HG03469 (cell line): ENCODE results near the gene SMARCA1.

ENCODE experiments used
- ATAC-seq: cut with Tn5 transposase; IDR thresholded peaks from one replicate; pipeline ENCODE4 v1.9.1; 2021; ENCODE audit warnings: mild to moderate bottlenecking, moderate library complexity, moderate number of reproducible peaks; ENCODE audit not compliant: unreplicated experiment

The SMARCA1 gene

DNA sequence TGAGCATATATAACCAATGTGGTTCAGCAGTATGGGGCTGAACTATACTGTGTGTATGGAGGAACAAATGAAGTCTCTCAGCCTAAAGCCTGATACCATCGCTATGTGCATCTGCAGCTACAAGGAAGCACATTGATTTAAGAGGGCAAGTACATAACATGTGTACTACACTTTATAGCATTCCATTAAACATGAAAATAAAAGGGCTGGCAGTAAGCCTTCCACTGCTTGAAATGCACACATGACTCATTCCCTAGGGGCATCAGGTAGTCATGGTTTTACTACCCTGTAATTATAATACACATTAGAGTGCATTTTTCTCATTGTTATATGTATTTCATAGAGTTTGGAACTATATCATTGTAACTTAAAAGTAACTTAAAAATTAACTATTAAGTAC lies 51.2 kb downstream of the SMARCA1 start:
- ATAC-seq, result no peak

DNA sequence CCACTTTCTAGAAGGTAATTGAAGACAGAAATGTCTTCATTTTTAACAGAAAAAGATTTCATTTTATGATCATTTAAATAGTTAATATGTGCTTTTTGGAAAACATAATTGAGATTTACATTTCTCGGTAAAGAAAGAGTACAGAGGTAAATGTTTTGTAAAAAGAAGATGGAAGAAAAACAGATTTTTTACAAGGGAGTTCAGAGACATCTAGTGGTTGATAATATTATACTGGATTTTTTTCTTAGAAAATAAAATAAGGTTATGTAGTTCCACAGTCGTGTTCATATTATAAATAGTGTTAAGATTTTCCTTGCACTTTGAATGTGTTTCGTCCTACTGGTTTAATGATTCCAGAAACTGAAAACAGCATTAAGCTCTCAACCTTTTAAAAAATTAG lies 60.6 kb downstream of the SMARCA1 start:
- ATAC-seq, result no peak

DNA sequence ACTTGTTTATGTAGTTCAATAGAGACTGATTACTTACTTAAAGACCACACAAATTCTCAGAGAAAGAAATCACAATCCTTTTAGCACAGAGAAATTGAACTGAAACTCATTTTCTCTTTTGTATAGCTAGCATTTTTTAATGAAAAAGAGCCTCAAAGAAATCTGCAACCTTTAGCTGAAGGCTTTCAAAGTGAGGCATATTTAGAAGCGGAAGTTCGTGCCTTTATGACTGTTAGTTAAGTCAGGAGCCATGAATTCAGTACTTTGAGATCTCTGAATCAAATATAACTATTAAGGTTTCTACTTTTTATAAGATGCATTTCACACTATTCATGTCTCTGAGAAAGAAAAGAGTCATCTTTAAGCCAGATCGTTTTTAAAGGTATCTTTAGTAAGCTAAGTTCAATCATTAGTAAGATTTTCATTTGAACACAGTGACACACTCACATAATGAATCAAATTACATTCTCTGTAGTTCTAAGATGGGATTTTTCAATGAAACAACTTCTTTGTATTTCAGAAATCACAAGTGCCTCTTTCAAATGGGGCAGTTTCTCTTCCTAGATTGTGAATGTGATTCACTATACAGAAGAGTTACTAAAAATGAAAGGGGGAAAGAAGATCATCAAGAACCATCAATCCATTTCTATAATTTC lies 61.4 kb downstream of the SMARCA1 start:
- ATAC-seq, result no peak

DNA sequence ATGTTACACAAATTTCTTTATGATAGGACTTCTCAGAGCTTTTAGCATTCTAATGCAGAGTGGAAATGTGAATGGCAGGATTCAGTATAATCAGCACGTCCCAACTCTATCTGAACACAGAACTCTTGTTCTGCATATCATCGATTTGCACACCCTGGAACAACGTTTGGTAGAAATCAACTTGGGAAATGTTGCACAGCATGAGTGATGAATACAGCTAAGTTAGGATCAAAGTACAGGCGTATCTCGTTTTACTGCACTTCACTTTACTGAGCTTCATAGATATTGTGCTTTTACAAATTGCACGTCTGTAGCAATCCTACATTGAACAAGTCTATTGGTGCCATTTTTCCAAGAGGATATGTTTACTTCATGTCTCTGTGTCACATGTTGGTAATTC lies 70.8 kb downstream of the SMARCA1 start:
- ATAC-seq, result no peak

DNA sequence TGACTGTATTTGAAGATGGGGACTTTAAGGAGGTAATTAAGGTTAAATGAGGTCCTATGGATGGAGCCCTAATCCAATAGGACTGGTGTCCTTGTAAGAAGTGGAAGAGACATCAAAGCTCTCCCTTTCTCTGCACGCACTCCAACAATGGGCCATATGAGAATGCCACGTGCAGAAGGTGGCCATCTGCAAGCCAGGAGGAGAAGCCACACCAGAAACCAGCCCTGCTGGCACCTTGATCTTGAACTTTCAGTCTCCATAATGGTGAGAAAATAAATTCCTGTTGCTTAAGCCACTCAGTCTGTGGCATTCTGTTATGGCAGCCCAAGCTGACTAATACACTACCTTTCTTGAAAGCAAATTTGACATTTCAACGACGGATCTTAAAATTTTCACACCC lies 73.2 kb downstream of the SMARCA1 start:
- ATAC-seq, result no peak

DNA sequence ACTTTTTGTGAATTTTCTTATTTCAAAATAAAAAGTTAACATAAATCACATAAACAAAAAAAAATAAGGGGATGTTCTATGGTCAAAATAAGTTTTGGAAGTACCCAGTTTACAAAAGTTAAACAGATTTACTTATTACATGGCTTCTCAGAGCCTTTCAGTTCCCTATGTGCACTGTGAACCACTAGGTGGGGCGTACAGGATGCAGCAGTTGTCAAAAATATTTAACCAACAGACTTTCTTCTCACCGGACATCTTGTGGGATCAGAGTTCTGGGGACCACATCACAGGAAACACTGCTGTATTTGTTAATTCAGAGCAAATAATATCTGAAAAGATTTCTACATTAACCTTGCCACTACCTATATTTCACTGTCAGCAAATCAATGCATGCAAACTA lies 74.1 kb downstream of the SMARCA1 start:
- ATAC-seq, result no peak

DNA sequence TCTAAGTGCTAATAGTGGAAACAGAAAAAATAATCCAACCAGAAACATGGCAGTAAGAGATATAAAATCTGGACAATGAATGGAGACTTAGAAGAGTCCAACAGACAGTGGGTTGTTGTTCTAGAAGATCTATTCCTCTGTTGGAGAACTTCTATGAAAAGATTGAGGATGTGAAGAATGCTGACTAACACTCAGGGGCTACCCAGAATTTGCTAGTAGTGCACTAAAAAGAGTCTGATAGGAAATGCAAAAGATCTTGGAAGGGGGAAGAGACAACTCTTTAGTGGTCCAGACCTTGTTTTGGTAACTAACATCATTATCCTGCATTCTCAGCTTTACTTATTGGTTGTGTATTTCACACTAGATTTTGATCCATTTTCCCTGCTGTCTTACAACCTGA lies 77.9 kb downstream of the SMARCA1 start:
- no peak for ATAC-seq

DNA sequence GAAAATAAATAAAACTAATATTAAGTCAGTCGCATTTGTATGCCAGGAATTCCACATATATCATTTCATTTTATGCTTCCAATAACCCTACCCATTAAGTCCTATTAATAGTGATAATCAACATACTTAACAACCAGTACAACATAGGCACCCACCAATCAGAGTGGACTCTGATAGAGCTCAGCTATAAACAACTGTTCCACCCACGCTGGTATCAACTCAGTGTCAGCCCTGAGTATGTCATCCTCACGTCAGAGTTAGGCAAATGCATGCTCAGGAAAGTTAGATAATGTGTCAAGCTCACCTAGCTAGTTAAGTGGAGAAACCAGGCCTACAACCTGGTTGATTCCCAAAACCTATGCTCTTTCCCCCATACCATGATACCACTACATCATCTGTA lies 89.3 kb downstream of the SMARCA1 start:
- no peak for ATAC-seq

DNA sequence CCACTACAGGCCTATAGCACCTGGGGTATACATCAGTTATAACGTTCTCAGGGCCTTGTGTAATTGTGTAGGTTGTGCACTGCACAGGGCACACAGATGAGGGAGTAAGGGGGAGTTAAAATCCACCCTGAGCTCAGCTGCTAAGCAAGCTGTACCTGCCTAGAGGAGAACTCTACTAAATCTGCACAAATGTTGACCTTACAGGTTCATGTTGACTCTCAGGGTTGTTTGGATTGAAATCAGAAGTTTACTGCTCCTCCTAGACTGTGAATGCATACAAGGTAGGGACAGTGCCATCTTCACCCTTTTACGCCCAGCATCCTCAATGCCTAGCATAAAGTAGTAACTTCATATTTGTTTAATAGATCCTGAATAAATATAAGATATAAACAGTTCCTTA lies 89.8 kb downstream of the SMARCA1 start:
- ATAC-seq, result no peak

DNA sequence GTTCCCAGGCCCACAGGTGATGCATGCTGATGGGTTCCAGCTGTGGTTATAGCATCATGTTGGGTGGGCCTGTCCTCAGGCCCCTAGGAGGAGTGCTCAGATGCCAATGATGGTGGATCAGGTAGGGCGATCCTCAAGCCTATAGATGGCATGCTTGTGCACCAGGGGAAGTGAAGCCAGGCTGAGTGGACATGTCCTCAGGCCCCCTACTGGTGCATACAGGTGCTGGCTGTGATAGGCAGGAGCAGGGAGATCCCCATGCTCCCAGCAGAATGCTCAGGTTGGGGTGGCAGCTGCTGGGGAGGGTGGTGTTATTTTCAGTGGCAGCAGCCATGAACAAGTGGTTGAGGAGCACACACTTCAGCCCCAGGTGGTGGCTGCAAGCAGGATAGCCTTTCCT lies 96.0 kb downstream of the SMARCA1 start:
- ATAC-seq, result no peak

DNA sequence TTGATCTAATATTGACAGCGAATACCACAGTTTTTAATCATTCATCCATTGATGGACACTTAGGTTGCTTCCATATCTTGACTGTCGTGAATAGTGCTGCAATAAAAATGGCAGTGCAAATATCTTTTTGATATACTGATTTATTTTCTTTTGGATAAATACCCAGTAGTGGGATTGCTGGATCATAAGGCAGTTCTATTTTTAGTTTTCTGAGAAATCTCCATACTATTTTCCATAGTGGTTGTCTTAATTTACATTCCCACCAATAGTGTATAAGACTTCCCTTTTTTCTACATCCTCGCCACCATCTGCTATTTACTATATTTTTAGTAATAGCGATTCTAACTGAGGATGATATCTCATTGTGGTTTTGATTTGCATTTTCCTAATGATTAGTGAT lies 100.1 kb downstream of the SMARCA1 start:
- ATAC-seq, result no peak

DNA sequence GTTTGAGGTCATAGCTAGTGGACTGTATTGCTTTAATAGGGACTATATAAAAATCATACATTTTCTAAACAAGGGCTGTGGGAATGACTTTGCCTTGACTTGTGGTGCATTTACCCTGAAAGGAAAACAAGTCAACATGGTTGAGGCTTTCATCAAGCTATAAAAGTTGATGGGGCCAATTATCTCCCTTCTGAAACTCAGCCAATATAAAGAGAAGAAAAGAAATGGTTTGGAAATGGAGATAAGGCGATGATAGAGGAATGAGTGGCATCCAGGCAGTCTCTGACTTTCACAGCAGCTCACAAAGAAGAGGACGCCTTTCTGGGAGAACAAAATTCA lies 118.7 kb downstream of the SMARCA1 start:
- no peak for ATAC-seq

DNA sequence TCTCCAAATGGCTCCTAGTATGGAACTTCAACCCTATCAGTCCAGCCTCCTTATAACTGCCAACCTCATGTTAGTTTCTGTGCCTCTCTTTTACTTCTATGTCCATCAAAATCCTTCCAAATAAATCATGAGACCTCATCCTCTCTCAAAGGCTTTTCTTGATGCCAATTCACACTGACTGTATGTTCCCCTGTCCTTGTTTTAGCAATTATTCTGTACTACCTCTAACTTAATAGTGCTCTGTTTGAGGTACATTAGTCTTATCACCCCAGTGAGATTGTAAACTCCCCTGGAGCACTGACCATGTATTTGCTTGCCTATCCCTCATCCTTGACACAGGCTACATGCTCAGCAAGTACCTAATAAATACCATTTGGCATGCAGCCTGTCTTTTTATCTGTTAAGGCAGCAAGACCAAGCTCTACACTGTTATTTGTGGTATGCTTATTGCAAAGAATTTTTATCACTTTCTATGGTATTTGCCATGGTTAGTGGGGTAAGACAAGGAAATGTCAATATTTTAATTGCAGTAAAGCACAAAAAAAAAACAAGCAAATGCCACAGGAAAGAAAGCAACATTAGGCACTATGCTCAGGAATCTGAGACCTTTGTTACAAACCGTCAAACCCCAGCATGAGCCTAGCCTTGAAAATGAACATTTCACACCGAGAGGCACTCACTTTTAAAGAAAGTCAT lies 119.2 kb downstream of the SMARCA1 start:
- ATAC-seq, result no peak
